ENCODE results near the gene LYSET.

GRCh38 chr14:93186466-93186865 lies 1.3 kb downstream of the LYSET start:
- TF ChIP-seq POLR2A (IDR thresholded peaks at IDR 0.05), result no peak
- TF ChIP-seq, protein P1, sequence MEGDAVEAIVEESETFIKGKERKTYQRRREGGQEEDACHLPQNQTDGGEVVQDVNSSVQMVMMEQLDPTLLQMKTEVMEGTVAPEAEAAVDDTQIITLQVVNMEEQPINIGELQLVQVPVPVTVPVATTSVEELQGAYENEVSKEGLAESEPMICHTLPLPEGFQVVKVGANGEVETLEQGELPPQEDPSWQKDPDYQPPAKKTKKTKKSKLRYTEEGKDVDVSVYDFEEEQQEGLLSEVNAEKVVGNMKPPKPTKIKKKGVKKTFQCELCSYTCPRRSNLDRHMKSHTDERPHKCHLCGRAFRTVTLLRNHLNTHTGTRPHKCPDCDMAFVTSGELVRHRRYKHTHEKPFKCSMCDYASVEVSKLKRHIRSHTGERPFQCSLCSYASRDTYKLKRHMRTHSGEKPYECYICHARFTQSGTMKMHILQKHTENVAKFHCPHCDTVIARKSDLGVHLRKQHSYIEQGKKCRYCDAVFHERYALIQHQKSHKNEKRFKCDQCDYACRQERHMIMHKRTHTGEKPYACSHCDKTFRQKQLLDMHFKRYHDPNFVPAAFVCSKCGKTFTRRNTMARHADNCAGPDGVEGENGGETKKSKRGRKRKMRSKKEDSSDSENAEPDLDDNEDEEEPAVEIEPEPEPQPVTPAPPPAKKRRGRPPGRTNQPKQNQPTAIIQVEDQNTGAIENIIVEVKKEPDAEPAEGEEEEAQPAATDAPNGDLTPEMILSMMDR (IDR thresholded peaks at IDR 0.05 in 8 of 11, conservative IDR thresholded peaks at IDR 0.05 in 3 of 11), result no peak
